CD4-positive, alpha-beta T cell treated with Interleukin-17A for 1 hour (primary cell): ENCODE measurements around the gene STBD1.
"Not testable (repeated sequence)": the region's sequence is repeated elsewhere in the genome, so short reads cannot be mapped to it uniquely, and the experiment has no call there.

Experiments
- DNase-seq: peaks from one replicate; pipeline ENCODE4 v3.0.0-alpha.2; 2020

Gene STBD1

GRCh38 chr4:76287811-76288210, 18.7 kb upstream of the STBD1 start:
- DNase-seq, result not testable (repeated sequence)

- no peak for DNase-seq
Observed at GRCh38 chr4:76292730-76293129, 13.8 kb upstream of the STBD1 start.

GRCh38 chr4:76293772-76294171, 12.8 kb upstream of the STBD1 start:
- no peak for DNase-seq

- DNase-seq, result no peak
Observed at GRCh38 chr4:76296286-76296820, 10.2 kb upstream of the STBD1 start.

- no peak for DNase-seq
Observed at GRCh38 chr4:76298227-76298626, 8.3 kb upstream of the STBD1 start.

- no peak for DNase-seq
Observed at GRCh38 chr4:76300012-76300411, 6.5 kb upstream of the STBD1 start.

GRCh38 chr4:76301068-76301774, 5.3 kb upstream of the STBD1 start:
- no peak for DNase-seq

GRCh38 chr4:76301775-76302162, 4.8 kb upstream of the STBD1 start:
- no peak for DNase-seq

GRCh38 chr4:76302826-76303438, 3.6 kb upstream of the STBD1 start:
- no peak for DNase-seq

GRCh38 chr4:76305033-76305687, 1.4 kb upstream of the STBD1 start:
- peak; percentile 28 for DNase-seq

- DNase-seq, result peak; percentile 4
Observed at GRCh38 chr4:76306882-76307659, 538 bp downstream of the STBD1 start.

- no peak for DNase-seq
Observed at GRCh38 chr4:76307660-76308014, 1.1 kb downstream of the STBD1 start.

GRCh38 chr4:76308548-76308947, 2.0 kb downstream of the STBD1 start:
- no peak for DNase-seq

- DNase-seq, result no peak
Observed at GRCh38 chr4:76309939-76310550, 3.5 kb downstream of the STBD1 start.

- DNase-seq, result no peak
Observed at GRCh38 chr4:76310683-76311082, 4.2 kb downstream of the STBD1 start.

GRCh38 chr4:76311896-76312331, 5.4 kb downstream of the STBD1 start:
- DNase-seq, result no peak

- DNase-seq, result no peak
Observed at GRCh38 chr4:76312457-76312856, 5.9 kb downstream of the STBD1 start.

GRCh38 chr4:76313547-76313946, 7.0 kb downstream of the STBD1 start:
- DNase-seq, result no peak

GRCh38 chr4:76315267-76315918, 8.9 kb downstream of the STBD1 start:
- no peak for DNase-seq

GRCh38 chr4:76316131-76316530, 9.6 kb downstream of the STBD1 start:
- no peak for DNase-seq

GRCh38 chr4:76322236-76322635, 15.7 kb downstream of the STBD1 start:
- DNase-seq, result no peak

- DNase-seq, result no peak
Observed at GRCh38 chr4:76325072-76325471, 18.5 kb downstream of the STBD1 start.
